H1 (cell line): ENCODE results near the gene NUP58. TPM values are rescaled to one million over a fixed set of nuclear protein-coding genes. Genes with fewer than 3 reads are reported as not detected.

Experiments used
- polyA plus RNA-seq, 7 experiments: library from polyadenylated mRNA; depleted of rRNA in 3 of 7; stranded (reverse) in 5 of 7; unstranded in 2 of 7; fragments of >200 nt in 5 of 7; fragments of 200-250 nt in 2 of 7; gene quantifications; 1 replicate in 5 of 7; 2 replicates in 1 of 7; 4 replicates in 1 of 7; pipeline versions ENCODE4 v1.2.1 to v1.2.3, GENCODE V29; 2011 to 2013; ENCODE audit warnings: missing spikeins in 2 of 7, mixed read lengths in 2 of 7
- total RNA-seq: library from RNA; stranded (reverse); fragmentation: NEBNext Ultra II Directional; extraction: Animal tissue kit (Norgen Biotek cat#: 25700); gene quantifications from 2 replicates; pipeline ENCODE4 v1.2.1, GENCODE V29; 2021

Gene NUP58
- total and polyA plus RNA-seq, 2 of the 8 experiments (the other 6 are each of a cell fraction or from before 2014, with no cell fraction given) = 35.0 to 53.8 TPM

Other genes with a start within 250 kb of the NUP58 start
- 0.48 TPM in 2 replicates for gene PABPC3, start 205.5 kb upstream of the NUP58 start, total RNA-seq
- gene PABPC3, start 205.5 kb upstream of the NUP58 start, polyA plus RNA-seq (2011; rRNA removed) = 0.14 and 0.18 TPM in 2 replicates
- gene AMER2, start 129.3 kb upstream of the NUP58 start, total RNA-seq = 0.50 and 0.57 TPM in 2 replicates
- 0.14 and 0.16 TPM in 2 replicates for gene AMER2, start 129.3 kb upstream of the NUP58 start, polyA plus RNA-seq (2011; rRNA removed)
- gene MTMR6, start 14.1 kb upstream of the NUP58 start, total RNA-seq = 6.9 and 8.4 TPM in 2 replicates
- gene MTMR6, start 14.1 kb upstream of the NUP58 start, polyA plus RNA-seq (2011; rRNA removed) = 1.5 and 2.1 TPM in 2 replicates
- gene ATP8A2, start 70.3 kb downstream of the NUP58 start, total RNA-seq = 8.3 and 8.4 TPM in 2 replicates
- 2.2 and 2.4 TPM in 2 replicates for gene ATP8A2, start 70.3 kb downstream of the NUP58 start, polyA plus RNA-seq (2011; rRNA removed)